ENCODE results near the gene FFAR1.

Gene FFAR1

GRCh38 chr19:35317464-35318043, 30.1 kb upstream of the FFAR1 start:
- TF ChIP-seq SIN3A (IDR thresholded peaks at IDR 0.05; ENCODE audit: borderline replicate concordance, insufficient read depth, low read length) (no peak), FOXP2 (optimal IDR thresholded peaks at IDR 0.05; ENCODE audit: borderline replicate concordance, extremely low read depth, extremely low read length, insufficient read depth) (no peak), POLR2AphosphoS5 (IDR thresholded peaks at IDR 0.05; ENCODE audit: low read depth, low read length) (no peak), TAF1 (IDR thresholded peaks at IDR 0.05; ENCODE audit: borderline replicate concordance, insufficient read depth, low read length) (no peak)
- TF ChIP-seq, protein P1, sequence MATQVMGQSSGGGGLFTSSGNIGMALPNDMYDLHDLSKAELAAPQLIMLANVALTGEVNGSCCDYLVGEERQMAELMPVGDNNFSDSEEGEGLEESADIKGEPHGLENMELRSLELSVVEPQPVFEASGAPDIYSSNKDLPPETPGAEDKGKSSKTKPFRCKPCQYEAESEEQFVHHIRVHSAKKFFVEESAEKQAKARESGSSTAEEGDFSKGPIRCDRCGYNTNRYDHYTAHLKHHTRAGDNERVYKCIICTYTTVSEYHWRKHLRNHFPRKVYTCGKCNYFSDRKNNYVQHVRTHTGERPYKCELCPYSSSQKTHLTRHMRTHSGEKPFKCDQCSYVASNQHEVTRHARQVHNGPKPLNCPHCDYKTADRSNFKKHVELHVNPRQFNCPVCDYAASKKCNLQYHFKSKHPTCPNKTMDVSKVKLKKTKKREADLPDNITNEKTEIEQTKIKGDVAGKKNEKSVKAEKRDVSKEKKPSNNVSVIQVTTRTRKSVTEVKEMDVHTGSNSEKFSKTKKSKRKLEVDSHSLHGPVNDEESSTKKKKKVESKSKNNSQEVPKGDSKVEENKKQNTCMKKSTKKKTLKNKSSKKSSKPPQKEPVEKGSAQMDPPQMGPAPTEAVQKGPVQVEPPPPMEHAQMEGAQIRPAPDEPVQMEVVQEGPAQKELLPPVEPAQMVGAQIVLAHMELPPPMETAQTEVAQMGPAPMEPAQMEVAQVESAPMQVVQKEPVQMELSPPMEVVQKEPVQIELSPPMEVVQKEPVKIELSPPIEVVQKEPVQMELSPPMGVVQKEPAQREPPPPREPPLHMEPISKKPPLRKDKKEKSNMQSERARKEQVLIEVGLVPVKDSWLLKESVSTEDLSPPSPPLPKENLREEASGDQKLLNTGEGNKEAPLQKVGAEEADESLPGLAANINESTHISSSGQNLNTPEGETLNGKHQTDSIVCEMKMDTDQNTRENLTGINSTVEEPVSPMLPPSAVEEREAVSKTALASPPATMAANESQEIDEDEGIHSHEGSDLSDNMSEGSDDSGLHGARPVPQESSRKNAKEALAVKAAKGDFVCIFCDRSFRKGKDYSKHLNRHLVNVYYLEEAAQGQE (IDR thresholded peaks at IDR 0.05; ENCODE audit: insufficient read depth in 1 of 2, low read depth in 2 of 2, low read length in 2 of 2): no peak

GRCh38 chr19:35318679-35319448, 28.8 kb upstream of the FFAR1 start:
- TF ChIP-seq SIN3A (IDR thresholded peaks at IDR 0.05; ENCODE audit: borderline replicate concordance, insufficient read depth, low read length) (no peak), TAF1 (IDR thresholded peaks at IDR 0.05; ENCODE audit: borderline replicate concordance, insufficient read depth, low read length) (no peak), POLR2AphosphoS5 (IDR thresholded peaks at IDR 0.05; ENCODE audit: low read depth, low read length) (no peak), FOXP2 (optimal IDR thresholded peaks at IDR 0.05; ENCODE audit: borderline replicate concordance, extremely low read depth, extremely low read length, insufficient read depth) (no peak)
- TF ChIP-seq, protein P1 (IDR thresholded peaks at IDR 0.05; ENCODE audit: insufficient read depth in 1 of 2, low read depth in 2 of 2, low read length in 2 of 2): no peak

DNA sequence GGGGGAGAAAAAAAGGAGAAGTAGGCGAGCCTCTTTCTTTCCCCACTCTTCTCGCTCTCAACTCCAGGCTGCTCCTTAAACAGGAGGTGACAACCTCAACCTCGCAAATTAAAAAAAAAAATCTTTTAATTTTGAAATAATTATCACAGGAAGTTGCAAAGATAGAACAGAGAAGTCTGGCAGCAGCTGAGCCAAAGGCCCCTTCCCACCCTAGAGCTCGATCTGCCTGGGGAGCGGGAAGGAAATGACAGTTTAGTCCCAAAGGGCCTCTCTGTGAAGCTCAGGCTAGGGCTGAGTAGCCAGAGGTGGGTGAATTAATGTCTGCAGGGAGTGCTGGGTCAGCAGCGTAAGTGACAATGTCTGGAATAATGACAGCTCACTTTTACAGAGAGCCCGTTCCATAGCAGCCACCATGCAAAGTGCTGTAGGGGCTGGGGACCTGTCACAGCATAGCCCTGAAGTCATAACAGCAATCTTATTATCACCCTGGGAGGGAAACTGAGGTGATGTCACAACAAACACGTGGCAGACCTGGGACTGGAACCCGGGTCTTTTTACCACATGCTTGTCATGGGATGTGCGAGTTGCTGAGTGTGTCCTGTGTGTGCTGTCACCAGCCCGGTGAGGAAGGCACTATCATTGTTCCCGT, 27.5 kb upstream of the FFAR1 start:
- TF ChIP-seq FOXP2 (optimal IDR thresholded peaks at IDR 0.05; ENCODE audit: borderline replicate concordance, extremely low read depth, extremely low read length, insufficient read depth): no peak
- TF ChIP-seq SIN3A (IDR thresholded peaks at IDR 0.05; ENCODE audit: borderline replicate concordance, insufficient read depth, low read length): no peak
- TF ChIP-seq, protein P1 (IDR thresholded peaks at IDR 0.05; ENCODE audit: insufficient read depth in 1 of 2, low read depth in 2 of 2, low read length in 2 of 2): no peak
- TF ChIP-seq POLR2AphosphoS5 (IDR thresholded peaks at IDR 0.05; ENCODE audit: low read depth, low read length): no peak
- no peak for TF ChIP-seq TAF1 (IDR thresholded peaks at IDR 0.05; ENCODE audit: borderline replicate concordance, insufficient read depth, low read length)

GRCh38 chr19:35321291-35321690, 26.4 kb upstream of the FFAR1 start:
- TF ChIP-seq FOXP2 (optimal IDR thresholded peaks at IDR 0.05; ENCODE audit: borderline replicate concordance, extremely low read depth, extremely low read length, insufficient read depth) (no peak), TAF1 (IDR thresholded peaks at IDR 0.05; ENCODE audit: borderline replicate concordance, insufficient read depth, low read length) (no peak), POLR2AphosphoS5 (IDR thresholded peaks at IDR 0.05; ENCODE audit: low read depth, low read length) (no peak), SIN3A (IDR thresholded peaks at IDR 0.05; ENCODE audit: borderline replicate concordance, insufficient read depth, low read length) (no peak)
- TF ChIP-seq, protein P1 (IDR thresholded peaks at IDR 0.05; ENCODE audit: insufficient read depth in 1 of 2, low read depth in 2 of 2, low read length in 2 of 2): no peak
